ENCODE data around the gene TEX47. TPM values are rescaled to one million over a fixed set of nuclear protein-coding genes. Genes with fewer than 3 reads are reported as not detected.

Gene TEX47
- total RNA-seq, 1 donor from 2014 or later = not detected

- no peaks in the 10 kb centered on the region for H3K9me3 ChIP-seq (ENCODE audit: control insufficient read depth in 3 of 3, low read length in 3 of 3)
- no peak overlapping the region for H3K9ac ChIP-seq (ENCODE audit: low read depth in 1 of 3, low read length in 3 of 3)
- peaks cover 0 to 6% (median 4%) of the 10 kb centered on the region in 3 donors for H3K4me1 ChIP-seq (ENCODE audit: control insufficient read depth in 3 of 3, insufficient read depth in 3 of 3, low read length in 3 of 3)
- no peaks in the 10 kb centered on the region for H3K36me3 ChIP-seq (ENCODE audit: control insufficient read depth in 3 of 3, insufficient read depth in 3 of 3, low read length in 3 of 3)
- peaks cover 23 to 36% (median 34%) of the 10 kb centered on the region in 3 donors for H3K27me3 ChIP-seq (ENCODE audit: control insufficient read depth in 3 of 3, insufficient read depth in 3 of 3, low read length in 3 of 3)
- no peak overlapping the region for H3K27ac ChIP-seq (ENCODE audit: low read depth, low read length)
- no peak overlapping the region for H3K4me3 ChIP-seq (ENCODE audit: low read length in 3 of 3)
Measured at GRCh38 chr7:88757371-88757770, 38.2 kb downstream of the TEX47 start.

GRCh38 chr7:88756802-88757201, 38.7 kb downstream of the TEX47 start:
- Histone ChIP-seq H3K27me3 (ENCODE audit: control insufficient read depth in 3 of 3, insufficient read depth in 3 of 3, low read length in 3 of 3) (peaks cover 23 to 36% (median 30%) of the 10 kb centered on the region in 3 donors), H3K9ac (ENCODE audit: low read depth in 1 of 3, low read length in 3 of 3) (no peak overlapping the region), H3K36me3 (ENCODE audit: control insufficient read depth in 3 of 3, insufficient read depth in 3 of 3, low read length in 3 of 3) (no peaks in the 10 kb centered on the region), H3K9me3 (ENCODE audit: control insufficient read depth in 3 of 3, low read length in 3 of 3) (no peaks in the 10 kb centered on the region), H3K27ac (ENCODE audit: low read depth, low read length) (no peak overlapping the region), H3K4me3 (ENCODE audit: low read length in 3 of 3) (no peak overlapping the region), H3K4me1 (ENCODE audit: control insufficient read depth in 3 of 3, insufficient read depth in 3 of 3, low read length in 3 of 3) (peaks cover 0 to 6% (median 4%) of the 10 kb centered on the region in 3 donors)

- no peaks in the 10 kb centered on the region for H3K27me3 ChIP-seq (ENCODE audit: control insufficient read depth in 3 of 3, insufficient read depth in 3 of 3, low read length in 3 of 3)
- H3K4me3 ChIP-seq (ENCODE audit: low read length in 3 of 3) = no peak overlapping the region
- no peaks in the 10 kb centered on the region for H3K4me1 ChIP-seq (ENCODE audit: control insufficient read depth in 3 of 3, insufficient read depth in 3 of 3, low read length in 3 of 3)
- H3K9ac ChIP-seq (ENCODE audit: low read depth in 1 of 3, low read length in 3 of 3) = no peak overlapping the region
- no peak overlapping the region for H3K27ac ChIP-seq (ENCODE audit: low read depth, low read length)
- H3K36me3 ChIP-seq (ENCODE audit: control insufficient read depth in 3 of 3, insufficient read depth in 3 of 3, low read length in 3 of 3) = no peaks in the 10 kb centered on the region
- no peaks in the 10 kb centered on the region for H3K9me3 ChIP-seq (ENCODE audit: control insufficient read depth in 3 of 3, low read length in 3 of 3)
Measured at GRCh38 chr7:88746126-88746525, 49.4 kb downstream of the TEX47 start.

Small RNAs within 50 kb of the gene (small RNA-seq; reads per million reads assigned to genes)
- gene AC002127.1 = not detected

Other genes starting within 250 kb of the TEX47 start
- gene ZNF804B, start 36.0 kb downstream of the TEX47 start, total RNA-seq = not detected

Measured in skeletal muscle tissue (tissue), 5 donors.